ENCODE results near the gene OR5B2. TPM values are rescaled to one million over a fixed set of nuclear protein-coding genes. Genes with fewer than 3 reads are reported as not detected.

The OR5B2 gene
- total RNA-seq, 2 experiments from 2014 or later, result not detected

DNA sequence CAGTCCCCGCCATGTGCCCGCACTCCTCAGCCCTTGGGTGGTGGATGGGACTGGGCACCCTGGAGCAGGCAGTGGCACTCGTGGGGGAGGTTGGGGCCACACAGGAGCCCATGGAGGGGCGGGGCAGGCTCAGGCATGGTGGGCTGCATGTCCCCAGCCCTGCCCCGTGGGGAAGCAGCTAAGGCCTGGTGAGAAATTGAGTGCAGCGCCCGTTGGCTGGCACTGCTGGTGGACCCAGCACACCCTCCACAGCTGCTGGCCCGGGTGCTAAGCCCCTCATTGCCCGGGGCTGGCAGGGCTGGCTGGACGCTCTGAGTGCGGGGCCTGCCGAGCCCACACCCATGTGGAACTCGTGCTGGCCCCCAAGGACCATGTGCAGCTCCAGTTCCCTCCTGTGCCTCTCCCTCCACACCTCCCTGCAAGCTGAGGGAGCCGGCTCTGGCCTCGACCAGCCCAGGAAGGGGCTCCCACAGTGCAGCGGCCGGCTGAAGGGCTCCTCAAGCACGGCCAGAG is 37.3 kb downstream of the OR5B2 start:
- ChIA-PET POLR2A (no interaction called here), CTCF (ENCODE audit: unreplicated experiment) (no interaction called here)
- Histone ChIP-seq H3K4me3 (ENCODE audit: low read depth, low read length, poor library complexity, severe bottlenecking) (no peak overlapping the region), H4K20me1 (ENCODE audit: insufficient read depth, low read length) (no peaks in the 10 kb centered on the region), H3K9me3 (ENCODE audit: low read length) (peaks cover 12% of the 10 kb centered on the region; the same call in 1 of the 2 replicates), H3K36me3 (ENCODE audit: insufficient read depth, low read length) (no peaks in the 10 kb centered on the region), H3K4me2 (ENCODE audit: low read length) (no peak overlapping the region), H3K4me1 (ENCODE audit: insufficient read depth, low read length, poor library complexity, severe bottlenecking) (no peaks in the 10 kb centered on the region), H3K9me2 (ENCODE audit: insufficient read depth, low read length) (no peaks in the 10 kb centered on the region), H3K79me2 (ENCODE audit: insufficient read depth, low read depth, low read length) (no peaks in the 10 kb centered on the region), H2AFZ (ENCODE audit: low read length) (no peak overlapping the region), H3K27ac (ENCODE audit: low read depth, low read length, poor library complexity, severe bottlenecking) (no peak overlapping the region)
- DNase-seq (ENCODE audit: low spot score), result no peak
- TF ChIP-seq, protein P1, sequence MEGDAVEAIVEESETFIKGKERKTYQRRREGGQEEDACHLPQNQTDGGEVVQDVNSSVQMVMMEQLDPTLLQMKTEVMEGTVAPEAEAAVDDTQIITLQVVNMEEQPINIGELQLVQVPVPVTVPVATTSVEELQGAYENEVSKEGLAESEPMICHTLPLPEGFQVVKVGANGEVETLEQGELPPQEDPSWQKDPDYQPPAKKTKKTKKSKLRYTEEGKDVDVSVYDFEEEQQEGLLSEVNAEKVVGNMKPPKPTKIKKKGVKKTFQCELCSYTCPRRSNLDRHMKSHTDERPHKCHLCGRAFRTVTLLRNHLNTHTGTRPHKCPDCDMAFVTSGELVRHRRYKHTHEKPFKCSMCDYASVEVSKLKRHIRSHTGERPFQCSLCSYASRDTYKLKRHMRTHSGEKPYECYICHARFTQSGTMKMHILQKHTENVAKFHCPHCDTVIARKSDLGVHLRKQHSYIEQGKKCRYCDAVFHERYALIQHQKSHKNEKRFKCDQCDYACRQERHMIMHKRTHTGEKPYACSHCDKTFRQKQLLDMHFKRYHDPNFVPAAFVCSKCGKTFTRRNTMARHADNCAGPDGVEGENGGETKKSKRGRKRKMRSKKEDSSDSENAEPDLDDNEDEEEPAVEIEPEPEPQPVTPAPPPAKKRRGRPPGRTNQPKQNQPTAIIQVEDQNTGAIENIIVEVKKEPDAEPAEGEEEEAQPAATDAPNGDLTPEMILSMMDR (conservative IDR thresholded peaks at IDR 0.05; ENCODE audit: low read length), result no peak
- TF ChIP-seq EZH2phosphoT487 (IDR thresholded peaks at IDR 0.05; ENCODE audit: borderline replicate concordance, low read depth, low read length), result no peak
- intact Hi-C loops (cut with micrococcal nuclease; ENCODE audit: unreplicated experiment), result no loop called here
- no TSS peak for BruUV-seq (replicated peaks)

Other genes starting within 250 kb of the OR5B2 start
- gene OR9Q2, start 239.1 kb downstream of the OR5B2 start, total RNA-seq (2014; rRNA removed; shearing (Covaris generic)), result not detected in 2 replicates
- gene OR9Q2, start 239.1 kb downstream of the OR5B2 start, total RNA-seq (2022), result not detected in 2 replicates
- not detected in 2 replicates for gene OR1S2, start 224.0 kb downstream of the OR5B2 start, total RNA-seq (2014; rRNA removed; shearing (Covaris generic))
- gene OR1S2, start 224.0 kb downstream of the OR5B2 start, total RNA-seq (2022), result not detected in 2 replicates
- gene OR1S1, start 215.4 kb downstream of the OR5B2 start, total RNA-seq (2014; rRNA removed; shearing (Covaris generic)), result not detected in 2 replicates
- gene OR1S1, start 215.4 kb downstream of the OR5B2 start, total RNA-seq (2022), result not detected in 2 replicates
- gene OR10Q1, start 199.2 kb downstream of the OR5B2 start, total RNA-seq (2014; rRNA removed; shearing (Covaris generic)), result not detected in 2 replicates
- not detected in 2 replicates for gene OR10Q1, start 199.2 kb downstream of the OR5B2 start, total RNA-seq (2022)
- gene OR10W1, start 159.9 kb downstream of the OR5B2 start, total RNA-seq (2014; rRNA removed; shearing (Covaris generic)), result not detected in 2 replicates
- gene OR10W1, start 159.9 kb downstream of the OR5B2 start, total RNA-seq (2022), result not detected in 2 replicates
- gene OR5B17, start 69.1 kb downstream of the OR5B2 start, total RNA-seq (2014; rRNA removed; shearing (Covaris generic)), result not detected in 2 replicates
- gene OR5B17, start 69.1 kb downstream of the OR5B2 start, total RNA-seq (2022), result not detected in 2 replicates
- gene OR5B3, start 21.2 kb downstream of the OR5B2 start, total RNA-seq (2014; rRNA removed; shearing (Covaris generic)), result not detected in 2 replicates
- gene OR5B3, start 21.2 kb downstream of the OR5B2 start, total RNA-seq (2022), result not detected in 2 replicates
- not detected in 2 replicates for gene OR5B12, start 14.1 kb upstream of the OR5B2 start, total RNA-seq (2014; rRNA removed; shearing (Covaris generic))
- gene OR5B12, start 14.1 kb upstream of the OR5B2 start, total RNA-seq (2022), result not detected in 2 replicates
- gene OR5B21, start 80.0 kb upstream of the OR5B2 start, total RNA-seq (2014; rRNA removed; shearing (Covaris generic)), result not detected in 2 replicates
- 0.48 and 0.55 TPM in 2 replicates for gene OR5B21, start 80.0 kb upstream of the OR5B2 start, total RNA-seq (2022)
- gene LPXN, start 147.7 kb upstream of the OR5B2 start, total RNA-seq (2014; rRNA removed; shearing (Covaris generic)), result 64.1 and 79.3 TPM in 2 replicates
- gene LPXN, start 147.7 kb upstream of the OR5B2 start, total RNA-seq (2022), result 129 and 130 TPM in 2 replicates
- gene ZFP91, start 150.9 kb upstream of the OR5B2 start, total RNA-seq (2014; rRNA removed; shearing (Covaris generic)), result 36.9 and 38.7 TPM in 2 replicates
- 50.9 and 60.5 TPM in 2 replicates for gene ZFP91, start 150.9 kb upstream of the OR5B2 start, total RNA-seq (2022)
- 3.1 and 3.4 TPM in 2 replicates for gene CNTF, start 194.5 kb upstream of the OR5B2 start, total RNA-seq (2014; rRNA removed; shearing (Covaris generic))
- gene CNTF, start 194.5 kb upstream of the OR5B2 start, total RNA-seq (2022), result 3.3 and 3.5 TPM in 2 replicates

Data from OCI-LY7 (cell line).